Measurements from ENCODE around the gene HCAR1.

DNA sequence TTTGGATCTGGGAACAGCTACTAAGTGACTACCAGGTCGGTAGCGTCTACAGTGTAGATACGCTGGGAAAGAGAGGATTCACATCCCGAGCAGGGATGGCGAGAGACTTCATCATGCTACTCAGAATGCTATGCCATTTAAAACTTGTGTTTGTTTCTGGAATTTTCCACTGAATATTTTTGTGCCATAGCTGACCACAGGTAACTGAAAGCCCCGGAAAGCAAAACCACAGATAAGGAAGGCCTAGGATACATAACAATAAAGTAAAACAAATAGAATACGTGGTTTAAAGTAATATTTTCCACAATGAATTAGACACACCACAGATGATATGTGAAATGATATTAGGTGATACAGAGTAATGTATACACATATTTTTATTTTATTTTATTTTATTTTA lies 7.9 kb upstream of the HCAR1 start:
- TF ChIP-seq CTCF (optimal IDR thresholded peaks at IDR 0.05 in 1 of 3, IDR thresholded peaks at IDR 0.05 in 1 of 3, conservative IDR thresholded peaks at IDR 0.05 in 1 of 3; ENCODE audit: extremely low read depth in 1 of 3, insufficient read depth in 2 of 3, low read length in 3 of 3) (no peak), EZH2 (IDR thresholded peaks at IDR 0.05; ENCODE audit: low read length) (no peak)
